Measurements from ENCODE around the gene TSHZ2.
"Not testable (repeated sequence)": the region's sequence is repeated elsewhere in the genome, so short reads cannot be mapped to it uniquely, and the experiment has no call there.

TSHZ2 gene

DNA sequence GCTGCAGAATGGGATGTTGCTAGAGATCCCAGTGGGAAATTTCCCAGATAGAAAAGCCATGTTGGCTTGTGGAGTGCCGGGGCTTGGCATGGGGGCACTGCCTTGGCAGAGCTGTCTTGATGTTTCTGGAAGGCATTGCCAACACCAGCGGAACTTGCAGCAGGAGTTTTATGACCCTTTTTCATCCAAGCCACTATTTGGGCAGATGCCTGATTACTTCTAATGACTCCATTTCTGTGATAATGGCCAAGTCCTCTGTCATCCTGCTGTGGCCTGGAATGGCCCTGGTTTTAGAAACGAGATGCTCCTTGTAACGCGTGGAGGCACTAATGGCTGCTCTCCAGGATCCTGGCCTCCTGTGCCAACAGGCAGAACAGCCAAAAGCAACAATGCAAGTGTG is 392.5 kb downstream of the TSHZ2 start:
- DNase-seq, result no peak

DNA sequence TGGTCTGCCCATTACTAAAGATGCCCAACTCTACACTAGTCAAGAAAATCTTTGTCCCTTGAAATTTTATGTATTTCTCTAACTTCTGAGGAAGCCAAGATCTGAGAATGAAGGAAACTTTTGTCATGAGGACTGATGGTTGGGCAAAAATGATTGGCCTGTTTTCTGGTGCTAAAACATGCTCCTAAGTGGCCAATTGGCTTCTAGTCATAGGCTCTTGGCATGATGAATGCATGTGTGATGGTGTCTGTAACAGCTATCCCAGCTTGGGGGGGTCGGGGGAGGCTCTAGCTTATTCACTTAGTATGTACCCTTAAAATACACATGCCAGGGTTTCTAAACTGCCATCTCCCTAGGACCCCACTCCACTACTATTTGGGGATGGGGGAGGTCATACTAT is 392.9 kb downstream of the TSHZ2 start:
- no peak for DNase-seq

DNA sequence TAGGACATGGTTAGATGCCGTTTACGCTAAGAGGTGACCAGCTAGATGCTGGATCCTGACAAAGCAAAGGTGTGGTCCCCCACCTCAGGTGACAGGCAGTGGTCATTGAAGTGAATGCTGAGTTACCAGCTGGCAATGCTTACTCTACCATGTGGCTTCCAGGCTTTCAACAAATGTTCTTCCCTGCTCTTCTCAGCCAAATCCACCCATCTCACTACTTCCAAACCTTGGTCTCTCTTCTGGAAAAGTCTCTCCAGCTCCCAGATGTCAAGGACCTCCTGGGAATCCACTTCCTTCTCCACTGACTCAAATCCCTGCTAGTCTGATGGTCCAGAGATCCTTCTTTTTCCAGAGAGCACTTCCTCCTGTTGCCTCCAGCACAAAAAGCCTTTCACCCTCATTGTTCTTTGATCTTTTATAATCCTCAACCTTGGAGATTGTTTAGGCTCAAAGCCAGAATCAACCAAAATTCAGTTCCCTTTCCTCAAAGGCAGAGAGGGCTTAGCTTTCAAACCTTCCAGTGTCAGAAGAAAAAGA is 393.4 kb downstream of the TSHZ2 start:
- DNase-seq, result no peak

- DNase-seq, result not testable (repeated sequence)
Measured at GRCh38 chr20:53366928-53367327, 394.8 kb downstream of the TSHZ2 start.

- DNase-seq, result no peak
Measured at GRCh38 chr20:53369871-53370270, 397.7 kb downstream of the TSHZ2 start.

GRCh38 chr20:53370345-53370961 is 398.3 kb downstream of the TSHZ2 start:
- DNase-seq, result no peak

DNA sequence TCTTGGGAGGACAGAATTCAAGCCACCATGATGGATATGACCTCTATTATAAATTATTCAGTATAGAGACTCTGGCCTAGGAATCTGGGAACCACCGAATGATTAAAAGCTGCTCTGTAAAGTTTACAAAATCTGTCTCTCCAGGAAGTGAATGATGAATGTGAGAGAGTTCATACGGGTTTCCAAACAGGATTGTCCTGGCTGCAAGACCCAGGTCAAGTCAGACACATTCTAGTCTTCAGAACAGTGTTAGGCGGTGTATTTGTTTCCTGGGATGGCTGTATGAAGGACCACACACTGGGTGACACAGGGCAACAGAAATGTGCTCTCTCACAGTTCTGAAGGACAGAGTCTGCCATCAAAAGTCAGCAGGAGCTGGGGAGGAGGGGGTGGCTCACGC is 399.1 kb downstream of the TSHZ2 start:
- no peak for DNase-seq

DNA sequence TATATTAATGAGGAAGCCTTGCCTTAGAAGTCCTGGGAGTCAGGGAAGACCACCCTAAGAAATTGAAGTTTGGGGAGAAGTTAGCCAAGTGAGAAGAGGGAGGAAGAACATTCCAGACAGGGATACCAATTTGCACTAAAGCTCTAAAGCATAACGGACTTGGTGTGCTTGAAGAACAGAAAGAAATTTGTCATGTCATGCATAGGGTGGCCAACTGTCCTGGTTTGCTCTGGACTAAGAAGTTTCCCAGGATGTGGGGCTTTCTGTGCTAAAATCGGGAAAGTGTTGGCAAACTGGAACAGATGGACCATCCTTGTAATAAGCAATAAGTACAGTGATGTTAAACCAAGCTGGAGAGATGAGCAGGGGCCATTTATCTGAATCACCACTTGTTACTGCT is 403.9 kb downstream of the TSHZ2 start:
- no peak for DNase-seq

- DNase-seq, result no peak
Measured at GRCh38 chr20:53379014-53379832, 407.1 kb downstream of the TSHZ2 start.

DNA sequence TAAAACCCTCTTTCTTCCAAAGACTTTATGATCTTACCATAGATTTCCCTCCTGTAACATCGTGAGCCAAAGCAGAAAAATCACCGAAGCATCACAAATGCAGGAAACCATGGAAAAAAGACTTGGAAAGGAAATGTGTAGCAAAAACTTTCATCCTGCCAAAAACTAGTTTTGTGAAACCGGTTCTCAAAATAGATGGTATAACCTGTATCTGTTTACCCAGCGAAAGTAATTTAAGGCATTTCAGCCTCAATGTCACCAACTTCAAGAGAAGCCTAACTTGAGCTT is 407.6 kb downstream of the TSHZ2 start:
- no peak for DNase-seq

- peak; percentile 2 for DNase-seq
Measured at GRCh38 chr20:53381568-53382262, 409.6 kb downstream of the TSHZ2 start.

DNA sequence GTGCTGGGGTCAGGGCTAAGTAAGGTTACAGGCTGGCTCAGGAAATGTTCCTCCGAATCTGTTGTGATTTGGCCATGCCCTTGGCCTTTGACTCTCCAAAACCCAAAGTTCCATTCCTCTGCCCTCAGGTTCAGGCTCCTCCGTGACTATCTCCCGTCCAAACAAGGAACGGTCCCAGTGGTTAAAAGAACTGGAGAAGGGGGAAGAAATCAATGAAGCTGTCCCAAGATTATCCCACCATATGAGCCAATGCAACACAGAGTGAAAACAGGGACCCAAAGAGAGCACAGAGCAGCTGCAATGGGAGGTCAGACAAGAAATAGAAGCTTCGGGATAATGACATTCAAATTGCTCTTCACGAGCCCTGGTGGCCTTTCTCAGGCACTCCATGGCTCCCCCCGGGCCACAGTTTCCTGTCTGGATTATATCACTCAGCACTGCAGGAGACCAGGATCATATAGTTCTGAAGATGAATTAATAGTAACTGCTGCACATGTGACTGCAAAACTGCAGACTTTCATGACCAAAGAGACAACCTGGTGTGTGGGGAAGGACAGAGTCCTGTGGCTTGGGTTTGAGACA is 410.2 kb downstream of the TSHZ2 start:
- DNase-seq, result no peak

GRCh38 chr20:53383916-53384315 is 411.8 kb downstream of the TSHZ2 start:
- DNase-seq, result no peak

GRCh38 chr20:53384392-53384791 is 412.2 kb downstream of the TSHZ2 start:
- DNase-seq, result no peak

GRCh38 chr20:53385941-53386767 is 414.0 kb downstream of the TSHZ2 start:
- no peak for DNase-seq

DNA sequence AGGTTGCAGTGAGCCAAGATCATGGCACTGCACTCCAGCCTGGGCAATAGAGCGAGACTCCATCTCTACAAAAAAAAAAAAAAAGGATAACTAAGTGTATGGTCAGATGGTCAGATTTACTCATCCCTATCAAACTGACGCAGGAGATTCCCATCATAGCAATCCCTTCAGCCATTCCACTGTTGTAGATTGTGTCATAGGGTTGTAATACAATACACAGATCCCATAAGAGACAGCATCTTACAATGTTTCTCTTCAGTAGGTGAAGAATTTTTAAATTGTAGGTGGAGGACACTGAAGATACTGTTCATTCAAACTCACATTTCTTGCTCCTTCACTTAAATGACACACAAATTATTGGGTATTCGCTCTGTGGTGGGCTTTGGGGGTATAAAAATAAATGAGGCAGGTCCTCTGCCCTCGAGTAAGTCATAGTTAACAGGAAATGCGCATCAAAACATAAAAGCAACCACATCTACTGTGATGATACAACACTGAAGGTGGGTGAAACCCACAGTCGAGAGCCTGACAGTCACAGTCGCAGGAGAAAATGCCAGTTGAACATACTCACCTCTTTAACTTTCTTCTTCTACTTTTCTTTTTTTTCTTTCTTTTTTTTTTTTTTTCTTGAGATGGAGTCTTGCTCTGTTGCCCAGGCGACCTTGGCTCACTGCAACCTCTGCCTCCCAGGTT is 416.0 kb downstream of the TSHZ2 start:
- DNase-seq, result no peak

GRCh38 chr20:53389516-53390300 is 417.6 kb downstream of the TSHZ2 start:
- DNase-seq, result no peak

- no peak for DNase-seq
Measured at GRCh38 chr20:53390770-53391169, 418.6 kb downstream of the TSHZ2 start.

DNA sequence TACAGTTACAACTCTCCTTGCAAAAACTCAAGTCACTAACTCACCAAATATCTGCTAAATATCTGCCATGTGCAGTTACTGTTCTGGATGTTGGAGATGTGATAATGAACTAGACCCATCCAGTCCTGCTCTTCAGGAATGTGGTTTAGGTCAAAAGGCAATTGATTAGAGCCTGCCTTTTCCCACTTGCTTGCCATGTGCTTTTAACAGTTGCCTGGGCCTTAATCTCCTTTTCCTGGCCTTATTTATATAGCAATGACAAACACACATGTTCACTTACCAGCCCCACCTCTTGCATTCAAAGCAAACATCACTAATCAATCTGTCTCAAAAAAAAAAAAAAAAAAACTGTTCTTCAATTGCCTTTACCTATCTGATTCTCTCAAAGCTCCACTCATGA is 422.3 kb downstream of the TSHZ2 start:
- DNase-seq, result peak; percentile 47

DNA sequence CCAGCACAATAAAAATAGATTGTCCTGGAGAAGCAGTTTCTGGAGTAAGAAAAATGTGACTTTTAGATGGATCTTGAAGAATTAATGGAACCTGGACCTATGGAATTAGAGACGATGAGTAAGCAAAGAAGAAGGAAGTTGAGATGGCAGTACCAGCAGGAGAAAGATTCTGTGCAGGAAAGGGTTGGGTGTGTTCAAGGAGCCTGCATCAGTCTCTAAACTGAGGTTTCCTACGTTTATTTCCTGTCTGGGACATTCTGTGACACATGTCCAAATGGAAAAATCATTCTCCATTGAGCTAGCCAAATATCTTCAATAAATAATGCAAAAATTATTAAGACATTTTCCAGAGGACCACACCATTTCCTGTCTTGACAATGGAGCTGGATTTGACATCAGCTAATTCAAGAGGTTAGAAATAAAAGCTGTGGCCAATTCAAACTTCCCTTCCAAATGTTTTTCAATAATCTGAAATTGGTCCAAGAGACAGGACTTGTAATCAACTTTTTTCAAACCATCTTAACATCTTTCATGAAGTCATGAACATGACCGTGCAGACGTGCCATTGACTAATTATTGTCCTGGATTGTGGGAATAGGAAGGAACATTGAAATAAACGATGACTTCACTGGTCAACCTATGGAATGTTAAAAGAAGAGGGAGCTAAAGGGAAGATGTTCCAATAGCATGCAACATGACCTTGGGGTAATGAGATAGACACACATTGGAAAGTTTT is 423.2 kb downstream of the TSHZ2 start:
- DNase-seq, result no peak

DNA sequence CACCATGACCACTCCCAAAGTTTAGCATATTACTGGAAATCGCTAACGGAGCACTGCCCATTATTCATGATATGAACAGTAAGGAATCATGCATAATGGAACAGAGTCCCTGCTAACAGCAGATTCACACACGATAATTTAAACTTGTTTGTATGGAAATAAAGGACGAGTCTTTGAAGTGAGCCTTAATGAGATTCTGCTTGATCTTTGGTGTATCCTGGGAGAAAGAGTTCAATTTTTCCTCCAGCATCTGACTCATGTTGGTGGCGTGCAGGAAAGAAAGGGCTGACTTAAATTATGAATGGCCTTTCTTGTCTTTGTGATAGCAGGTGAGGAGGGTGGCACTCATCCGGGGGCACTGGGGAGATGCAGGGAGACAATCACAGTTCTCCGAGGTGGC is 426.9 kb downstream of the TSHZ2 start:
- DNase-seq, result no peak

All from NCI-H82 (cell line).